Measurements from ENCODE around the gene POU2F2.

DNA sequence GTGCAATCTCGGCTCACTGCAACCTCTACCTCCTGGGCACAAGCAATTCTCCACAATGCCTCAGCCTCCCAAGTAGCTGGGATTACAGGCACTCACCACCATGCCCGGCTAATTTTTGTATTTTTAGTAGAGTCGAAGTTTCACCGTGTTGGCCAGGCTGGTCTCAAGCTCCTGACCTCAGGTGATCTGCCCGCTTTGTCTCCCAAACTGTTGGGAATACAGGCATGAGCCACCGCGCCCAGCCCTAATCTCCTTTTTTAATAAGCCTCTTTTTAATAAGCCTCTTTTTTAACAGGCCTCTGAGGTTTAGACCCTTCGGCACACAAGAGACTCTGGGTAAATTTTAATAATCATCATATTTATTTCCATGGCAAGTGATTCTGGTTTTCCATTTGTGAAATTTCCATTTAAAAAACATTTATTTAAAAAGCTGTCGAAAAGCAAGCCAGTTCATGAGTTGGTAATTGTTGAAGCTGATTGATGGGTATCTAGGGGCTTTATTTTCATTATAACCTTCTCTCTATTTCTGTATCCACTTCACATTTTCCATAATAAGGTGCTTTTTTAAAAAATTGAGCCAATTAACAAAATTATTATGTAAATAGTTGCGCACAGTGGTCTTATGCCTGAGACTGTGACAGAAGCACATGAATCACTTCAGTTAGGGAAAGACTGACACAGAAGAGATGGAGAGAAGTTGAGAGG is 11.8 kb downstream of the POU2F2 start:
- TF ChIP-seq POLR2A (IDR thresholded peaks at IDR 0.05) = no peak
- TF ChIP-seq, protein P1, sequence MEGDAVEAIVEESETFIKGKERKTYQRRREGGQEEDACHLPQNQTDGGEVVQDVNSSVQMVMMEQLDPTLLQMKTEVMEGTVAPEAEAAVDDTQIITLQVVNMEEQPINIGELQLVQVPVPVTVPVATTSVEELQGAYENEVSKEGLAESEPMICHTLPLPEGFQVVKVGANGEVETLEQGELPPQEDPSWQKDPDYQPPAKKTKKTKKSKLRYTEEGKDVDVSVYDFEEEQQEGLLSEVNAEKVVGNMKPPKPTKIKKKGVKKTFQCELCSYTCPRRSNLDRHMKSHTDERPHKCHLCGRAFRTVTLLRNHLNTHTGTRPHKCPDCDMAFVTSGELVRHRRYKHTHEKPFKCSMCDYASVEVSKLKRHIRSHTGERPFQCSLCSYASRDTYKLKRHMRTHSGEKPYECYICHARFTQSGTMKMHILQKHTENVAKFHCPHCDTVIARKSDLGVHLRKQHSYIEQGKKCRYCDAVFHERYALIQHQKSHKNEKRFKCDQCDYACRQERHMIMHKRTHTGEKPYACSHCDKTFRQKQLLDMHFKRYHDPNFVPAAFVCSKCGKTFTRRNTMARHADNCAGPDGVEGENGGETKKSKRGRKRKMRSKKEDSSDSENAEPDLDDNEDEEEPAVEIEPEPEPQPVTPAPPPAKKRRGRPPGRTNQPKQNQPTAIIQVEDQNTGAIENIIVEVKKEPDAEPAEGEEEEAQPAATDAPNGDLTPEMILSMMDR (IDR thresholded peaks at IDR 0.05) = no peak

Measured in uterus (tissue), 2 donors.